SW 1271 (cell line): Measurements from ENCODE around the gene FRMD4A.

Experiments
- DNase-seq, 2 experiments: peaks; one replicate each; lab custom pipeline; 2025; lab: John Stamatoyannopoulos, UW

Gene FRMD4A

GRCh38 chr10:13751191-13751764 is 579.4 kb downstream of the FRMD4A start:
- no peak for DNase-seq

GRCh38 chr10:13750299-13751190 is 580.2 kb downstream of the FRMD4A start:
- no peak for DNase-seq

DNA sequence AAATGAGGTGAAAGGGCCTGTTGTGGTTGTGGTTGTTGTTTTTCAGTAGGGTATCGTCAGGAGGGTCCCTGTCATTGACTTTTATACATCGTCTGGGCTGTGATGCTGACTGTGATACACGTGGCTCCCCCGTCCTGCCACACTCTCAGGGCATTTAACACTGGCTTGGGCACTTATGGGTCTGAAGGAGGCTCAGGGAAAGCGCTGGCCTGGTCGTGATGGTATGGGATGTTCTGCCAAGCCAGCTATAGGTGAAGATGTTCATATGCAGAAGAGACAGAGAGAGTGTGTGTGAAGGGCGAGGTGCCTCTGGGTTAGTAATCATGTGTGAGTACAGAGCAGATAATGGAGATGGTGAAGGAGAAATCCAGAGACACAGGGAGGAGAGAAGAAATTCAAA is 585.5 kb downstream of the FRMD4A start:
- no peak for DNase-seq

GRCh38 chr10:13743963-13744362 is 586.8 kb downstream of the FRMD4A start:
- no peak for DNase-seq

DNA sequence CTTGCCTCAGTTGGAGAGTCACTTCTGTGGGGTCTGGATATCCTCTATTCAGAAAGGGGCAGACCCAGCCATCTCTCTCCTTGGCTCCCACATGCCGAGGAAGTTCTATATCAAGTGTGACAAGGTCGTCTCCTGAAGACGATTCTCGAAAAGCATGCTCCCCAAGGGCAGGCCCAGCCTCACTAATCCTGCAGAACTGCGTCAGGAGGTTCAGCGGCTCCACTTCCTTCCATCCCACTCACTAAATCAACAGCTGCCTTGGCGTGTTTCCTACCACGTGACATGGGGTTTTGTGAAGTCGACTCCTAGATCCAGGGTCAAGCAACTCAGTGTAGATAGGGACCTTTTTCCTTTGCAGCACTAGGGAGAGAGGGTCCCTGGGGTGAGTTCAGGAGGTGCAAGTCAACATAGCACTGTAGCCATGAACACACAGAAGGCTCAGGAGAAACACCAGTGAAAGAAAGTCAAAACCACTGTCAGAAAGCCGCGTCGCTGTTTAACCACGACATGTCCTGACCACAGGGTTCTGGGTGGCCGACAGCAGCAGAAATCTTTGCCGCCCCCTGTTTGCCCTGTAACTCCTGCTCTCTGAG is 587.5 kb downstream of the FRMD4A start:
- no peak for DNase-seq

DNA sequence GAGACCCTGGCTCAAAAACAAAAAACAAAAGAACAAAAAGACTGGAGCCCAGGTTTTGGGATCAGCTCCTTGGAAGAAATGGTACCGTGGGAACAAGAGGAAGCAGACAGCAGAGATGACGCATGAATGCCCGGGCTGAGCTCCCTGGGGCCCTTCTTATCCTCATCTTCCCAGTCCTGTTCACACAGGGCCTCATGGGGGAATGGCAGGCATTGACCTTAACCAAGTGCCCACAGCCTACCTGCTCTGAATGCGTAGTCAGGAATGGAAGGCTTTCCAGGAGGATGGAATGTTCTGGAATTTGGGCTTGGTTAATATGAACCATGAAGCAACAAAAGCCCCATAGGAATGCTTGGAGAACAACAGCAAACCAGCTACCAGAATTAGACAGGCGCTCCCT is 589.3 kb downstream of the FRMD4A start:
- no peak for DNase-seq

DNA sequence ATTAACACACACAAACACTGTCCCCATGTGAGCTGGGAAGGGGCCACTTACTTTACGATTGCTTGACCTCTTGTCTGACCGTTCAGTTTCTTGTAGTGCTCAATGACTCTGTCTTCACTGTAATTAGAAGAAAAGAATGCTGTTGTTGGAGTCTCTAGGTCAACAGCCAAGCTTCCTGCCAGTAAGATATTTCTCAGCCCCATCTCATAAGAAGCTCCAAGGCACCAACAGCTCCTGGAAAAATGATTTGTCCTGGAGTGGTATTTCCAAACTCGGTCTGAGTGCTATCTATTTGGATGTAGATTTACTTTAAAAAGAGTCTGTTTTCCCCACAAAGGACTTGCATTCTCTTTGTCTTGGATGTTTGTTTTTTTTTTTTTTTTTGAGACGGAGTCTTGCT is 590.3 kb downstream of the FRMD4A start:
- DNase-seq = no peak

- DNase-seq = no peak
Observed at GRCh38 chr10:13739183-13739582, 591.5 kb downstream of the FRMD4A start.

- no peak for DNase-seq
Observed at GRCh38 chr10:13736506-13736905, 594.2 kb downstream of the FRMD4A start.

- DNase-seq = no peak
Observed at GRCh38 chr10:13734151-13734550, 596.6 kb downstream of the FRMD4A start.

GRCh38 chr10:13733071-13733470 is 597.7 kb downstream of the FRMD4A start:
- DNase-seq = no peak

DNA sequence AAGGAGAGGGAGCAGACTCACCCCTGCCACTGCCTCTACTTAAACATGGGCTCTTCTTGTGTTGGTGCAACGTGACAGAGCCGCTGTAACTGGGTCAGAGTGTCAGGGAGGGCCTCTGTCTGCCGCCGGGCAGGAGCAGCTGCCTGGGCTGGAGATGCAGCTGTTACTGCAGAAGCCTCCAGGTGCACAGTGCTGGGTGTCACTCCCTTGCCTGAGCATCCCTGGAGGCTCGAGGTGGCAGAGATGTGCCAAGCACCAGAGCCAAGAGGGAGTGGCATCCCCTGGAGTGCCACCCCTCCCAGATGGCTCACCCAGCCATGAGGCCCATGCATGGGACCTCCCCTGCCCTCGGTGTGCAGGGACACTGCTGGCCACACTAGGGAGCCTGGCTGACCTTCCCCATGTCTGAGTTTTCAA is 598.3 kb downstream of the FRMD4A start:
- DNase-seq = no peak

DNA sequence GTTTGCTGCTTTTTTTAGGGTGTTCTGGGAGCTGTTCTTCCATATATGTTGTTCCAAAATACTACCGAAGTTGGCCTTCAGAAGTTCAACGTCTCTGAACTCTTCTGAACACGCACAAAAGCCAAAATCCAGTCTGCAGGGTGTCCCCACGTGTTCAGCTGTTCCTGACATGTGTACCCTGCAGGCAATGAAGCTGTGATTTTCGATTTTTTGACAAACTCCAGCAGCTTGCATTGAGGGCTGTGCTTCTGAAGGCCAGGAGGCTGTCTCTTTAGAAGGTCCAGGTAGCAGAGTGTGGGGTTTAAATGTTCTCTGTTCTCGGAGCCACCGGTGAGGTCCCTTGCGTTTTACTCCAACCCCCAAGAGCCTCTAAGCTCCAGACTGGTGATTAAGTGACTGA is 598.9 kb downstream of the FRMD4A start:
- no peak for DNase-seq

- DNase-seq = no peak
Observed at GRCh38 chr10:13730956-13731355, 599.8 kb downstream of the FRMD4A start.

- DNase-seq = no peak
Observed at GRCh38 chr10:13730306-13730652, 600.4 kb downstream of the FRMD4A start.

DNA sequence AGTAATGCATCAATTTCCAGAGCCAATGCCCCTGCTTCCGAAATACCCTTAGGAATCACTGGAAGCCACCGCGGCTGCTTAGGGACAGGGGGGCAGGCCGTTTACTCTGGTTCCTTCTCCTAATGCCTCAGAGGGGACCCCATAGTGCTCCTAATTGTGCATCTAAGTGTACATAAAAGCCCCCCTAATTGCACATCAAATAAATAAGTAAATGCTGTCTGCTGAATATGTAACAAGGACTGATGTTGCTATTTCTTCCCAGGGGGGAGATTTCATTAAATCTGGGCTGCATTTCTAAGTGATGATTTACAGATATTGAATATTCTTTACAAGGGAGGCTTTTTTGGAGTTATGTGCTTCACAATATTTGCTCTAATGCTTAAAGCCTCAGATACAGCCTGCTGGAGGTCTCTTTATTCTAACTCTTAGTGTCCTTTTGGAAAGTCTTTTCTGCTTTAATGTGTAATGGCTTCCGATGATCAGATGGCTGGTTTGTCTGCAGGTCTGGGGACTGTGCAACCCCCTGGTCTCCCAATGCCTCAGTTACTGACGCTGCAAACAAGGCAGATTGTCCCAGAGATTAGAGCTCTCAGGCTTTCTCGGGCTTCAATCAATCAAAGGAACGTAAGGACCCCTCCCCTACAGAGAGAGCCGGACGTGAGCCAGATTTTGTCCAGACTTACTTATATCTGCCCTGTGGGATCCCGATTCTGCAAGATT is 601.0 kb downstream of the FRMD4A start:
- DNase-seq = no peak

GRCh38 chr10:13728898-13729535 is 601.7 kb downstream of the FRMD4A start:
- no peak for DNase-seq

DNA sequence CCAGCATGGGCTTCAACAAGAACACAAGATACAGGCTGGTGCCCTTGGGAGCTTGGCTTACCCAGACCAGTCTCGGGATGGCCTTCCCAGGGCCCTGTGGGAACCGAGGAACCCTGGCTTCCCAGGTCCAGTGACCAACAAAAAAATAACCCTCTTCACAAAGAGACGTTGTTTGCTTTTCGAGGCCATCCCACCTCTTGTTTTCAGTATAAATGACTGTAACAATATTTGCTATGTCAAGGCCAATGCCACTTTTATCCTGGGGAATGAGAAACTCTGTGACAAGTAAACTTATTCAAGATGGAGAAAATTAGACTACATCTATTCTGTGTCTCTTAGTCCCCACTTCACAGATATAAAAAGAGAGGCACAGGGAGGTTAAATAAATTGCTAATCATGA is 605.1 kb downstream of the FRMD4A start:
- DNase-seq = no peak

GRCh38 chr10:13724484-13724883 is 606.2 kb downstream of the FRMD4A start:
- no peak for DNase-seq

DNA sequence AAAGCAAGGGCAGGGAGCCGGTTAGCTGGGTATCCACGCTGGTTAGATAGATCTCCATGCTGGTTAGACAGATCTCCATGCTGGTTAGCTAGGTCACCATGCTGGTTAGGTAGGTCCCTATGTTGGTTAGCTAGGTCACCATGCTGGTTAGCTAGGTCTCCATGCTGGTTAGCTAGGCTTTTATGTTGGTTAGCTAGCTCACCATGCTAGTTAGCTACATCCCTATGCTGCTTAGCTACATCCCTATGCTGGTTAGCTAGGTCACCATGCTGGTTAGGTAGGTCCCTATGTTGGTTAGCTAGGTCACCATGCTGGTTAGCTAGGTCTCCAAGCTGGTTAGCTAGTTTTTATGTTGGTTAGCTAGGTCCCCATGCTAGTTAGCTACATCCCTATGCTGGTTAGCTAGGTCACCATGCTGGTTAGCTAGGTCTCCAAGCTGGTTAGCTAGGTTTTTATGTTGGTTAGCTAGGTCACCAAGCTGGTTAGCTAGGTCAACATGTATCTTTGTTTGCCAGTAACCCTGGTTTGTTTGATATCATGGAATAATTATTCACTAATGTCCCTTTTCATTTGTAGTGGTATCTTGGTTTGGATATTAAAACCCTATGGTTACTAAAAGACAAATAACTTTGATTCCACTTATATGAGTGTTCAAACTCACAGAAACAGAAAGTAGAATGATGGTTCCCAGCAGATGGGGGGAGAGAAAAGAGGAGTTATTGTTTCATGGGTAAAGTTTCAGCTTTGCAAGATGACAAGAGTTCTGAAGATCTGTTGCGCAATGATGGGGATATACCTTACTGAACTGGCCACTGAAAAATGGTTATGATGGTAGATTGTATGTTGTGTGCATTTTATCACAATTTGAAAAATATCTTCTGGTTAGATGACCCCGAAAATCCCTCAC is 607.7 kb downstream of the FRMD4A start:
- no peak for DNase-seq

- no peak for DNase-seq
Observed at GRCh38 chr10:13721486-13721885, 609.2 kb downstream of the FRMD4A start.
